ENCODE measurements around the gene XPO5. TPM values are rescaled to one million over a fixed set of nuclear protein-coding genes. Genes with fewer than 3 reads are reported as not detected.

Gene XPO5
- total RNA-seq, 4 donors from 2014 or later = 14.5 to 36.5 (median 16.0) TPM

DNA sequence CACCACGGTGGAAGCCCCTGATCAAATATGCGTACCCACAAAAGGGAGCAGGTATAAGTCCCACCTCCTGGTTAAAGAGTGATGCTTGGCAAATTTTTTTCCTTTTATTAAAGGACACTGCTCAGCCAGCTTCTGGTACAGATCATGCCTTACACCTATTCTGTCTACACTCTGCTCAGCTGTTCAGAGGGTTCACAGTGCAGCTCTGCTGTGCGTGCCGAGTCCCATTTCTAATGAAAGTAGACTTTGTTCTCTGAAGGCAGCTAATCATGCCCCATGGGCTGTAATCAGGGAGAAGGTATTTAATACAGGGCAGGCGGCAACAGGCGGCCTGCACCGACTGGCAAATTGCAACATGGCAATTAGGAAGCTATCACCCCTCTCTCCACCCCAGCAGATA lies 82.0 kb downstream of the XPO5 start:
- TF ChIP-seq, protein P1, sequence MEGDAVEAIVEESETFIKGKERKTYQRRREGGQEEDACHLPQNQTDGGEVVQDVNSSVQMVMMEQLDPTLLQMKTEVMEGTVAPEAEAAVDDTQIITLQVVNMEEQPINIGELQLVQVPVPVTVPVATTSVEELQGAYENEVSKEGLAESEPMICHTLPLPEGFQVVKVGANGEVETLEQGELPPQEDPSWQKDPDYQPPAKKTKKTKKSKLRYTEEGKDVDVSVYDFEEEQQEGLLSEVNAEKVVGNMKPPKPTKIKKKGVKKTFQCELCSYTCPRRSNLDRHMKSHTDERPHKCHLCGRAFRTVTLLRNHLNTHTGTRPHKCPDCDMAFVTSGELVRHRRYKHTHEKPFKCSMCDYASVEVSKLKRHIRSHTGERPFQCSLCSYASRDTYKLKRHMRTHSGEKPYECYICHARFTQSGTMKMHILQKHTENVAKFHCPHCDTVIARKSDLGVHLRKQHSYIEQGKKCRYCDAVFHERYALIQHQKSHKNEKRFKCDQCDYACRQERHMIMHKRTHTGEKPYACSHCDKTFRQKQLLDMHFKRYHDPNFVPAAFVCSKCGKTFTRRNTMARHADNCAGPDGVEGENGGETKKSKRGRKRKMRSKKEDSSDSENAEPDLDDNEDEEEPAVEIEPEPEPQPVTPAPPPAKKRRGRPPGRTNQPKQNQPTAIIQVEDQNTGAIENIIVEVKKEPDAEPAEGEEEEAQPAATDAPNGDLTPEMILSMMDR (IDR thresholded peaks at IDR 0.05; ENCODE audit: low read depth) = no peak

GRCh38 chr6:43493230-43493629 lies 82.6 kb downstream of the XPO5 start:
- TF ChIP-seq, protein P1 (IDR thresholded peaks at IDR 0.05; ENCODE audit: low read depth) = no peak

- TF ChIP-seq, protein P1 (IDR thresholded peaks at IDR 0.05; ENCODE audit: low read depth) = no peak
Measured at GRCh38 chr6:43492673-43493072, 83.2 kb downstream of the XPO5 start.

DNA sequence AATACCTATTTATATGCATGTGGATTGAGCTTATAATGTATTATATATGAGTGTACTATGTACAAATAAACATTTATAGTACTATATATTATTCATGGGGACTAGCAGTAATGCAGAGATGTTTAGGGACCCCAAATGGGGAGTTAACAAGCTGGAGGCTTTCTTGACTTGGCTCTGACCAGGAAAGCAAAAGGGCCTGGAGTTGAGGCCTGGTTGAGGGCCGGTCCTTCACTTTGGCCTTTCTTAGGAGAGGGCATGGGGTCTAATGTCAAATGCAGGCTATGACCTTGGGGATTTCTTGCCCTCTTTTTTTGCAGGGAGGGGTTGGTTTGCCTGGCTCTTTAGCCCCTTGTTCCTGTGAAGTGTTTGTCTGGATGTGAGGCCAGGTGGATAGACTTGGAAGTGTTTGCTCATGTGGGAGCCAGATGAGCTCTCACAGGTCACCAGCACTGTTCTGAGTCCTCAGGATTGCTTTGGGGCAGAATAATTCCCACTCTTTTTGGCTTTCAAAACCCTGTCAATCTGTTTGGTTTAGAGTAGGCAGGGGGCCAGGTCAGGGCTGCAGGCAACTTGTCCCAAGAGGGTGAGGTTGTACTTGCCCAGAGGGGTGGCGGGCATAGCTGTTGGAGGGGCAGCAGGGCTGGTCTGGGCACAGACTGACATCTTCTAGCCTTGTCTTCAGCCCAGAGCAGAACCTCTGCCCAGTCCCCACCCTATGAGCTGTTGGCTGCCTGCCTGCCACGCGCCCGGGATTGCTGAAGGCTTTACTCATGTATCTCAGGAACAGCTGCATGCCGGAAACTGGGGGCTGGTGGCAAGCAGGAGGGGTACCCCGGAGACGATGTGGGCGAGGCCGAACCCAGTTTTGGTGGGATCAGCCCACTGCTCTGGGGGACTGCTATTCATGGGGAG lies 83.8 kb downstream of the XPO5 start:
- TF ChIP-seq, protein P1 (IDR thresholded peaks at IDR 0.05; ENCODE audit: low read depth) = no peak

DNA sequence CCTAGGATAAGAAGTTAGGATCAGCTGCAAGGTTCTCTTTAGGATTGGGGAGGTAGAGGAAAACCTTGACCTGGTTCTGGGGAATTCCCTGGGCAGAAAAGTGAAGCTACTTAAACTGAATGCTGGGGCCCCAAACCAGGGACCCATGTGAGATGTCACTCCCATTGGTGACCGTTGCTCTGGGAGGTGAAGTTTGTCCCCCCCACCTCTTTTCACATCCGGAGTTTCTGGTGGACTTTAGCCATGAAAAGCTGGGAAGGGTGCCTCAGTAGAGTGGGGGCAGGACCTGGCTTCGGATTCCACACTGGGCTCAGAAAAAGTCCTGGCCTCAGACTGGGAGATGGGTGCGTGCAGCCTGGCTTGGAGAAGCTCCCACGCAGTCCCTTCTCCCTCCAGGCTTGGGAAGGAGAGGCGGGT lies 85.3 kb downstream of the XPO5 start:
- TF ChIP-seq, protein P1 (IDR thresholded peaks at IDR 0.05; ENCODE audit: low read depth) = no peak

- TF ChIP-seq, protein P1 (IDR thresholded peaks at IDR 0.05; ENCODE audit: low read depth) = no peak
Measured at GRCh38 chr6:43489277-43490072, 86.4 kb downstream of the XPO5 start.
